C4-2B (cell line): ENCODE data around the gene ATG9A.

Experiments used
- ZFX ChIP-seq: fragments of 450-650 bp; IDR thresholded peaks from 2 replicates; pipeline ENCODE4 v1.6.1; 2017
- TF ChIP-seq, protein P1 (sequence below): fragments of 450-650 bp; conservative IDR thresholded peaks from 2 replicates; pipeline ENCODE4 v1.5.1; 2017; ENCODE audit warnings: mild to moderate bottlenecking

DNA sequence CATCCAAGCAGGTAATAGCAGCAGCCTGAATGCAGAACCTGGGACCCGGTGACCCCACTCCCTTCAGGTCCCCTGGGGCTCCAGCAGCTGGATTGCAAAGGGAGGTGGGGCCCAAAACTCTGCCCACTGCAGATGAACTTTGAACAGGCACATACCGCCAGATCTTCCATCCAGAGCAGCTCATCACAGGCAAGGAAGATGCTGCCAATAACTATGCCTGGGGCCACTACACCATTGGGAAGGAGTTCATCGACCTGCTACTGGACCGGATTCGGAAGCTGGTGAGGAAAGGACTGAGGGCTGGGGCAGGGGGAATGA is 40.6 kb upstream of the ATG9A start:
- TF ChIP-seq, protein P1, sequence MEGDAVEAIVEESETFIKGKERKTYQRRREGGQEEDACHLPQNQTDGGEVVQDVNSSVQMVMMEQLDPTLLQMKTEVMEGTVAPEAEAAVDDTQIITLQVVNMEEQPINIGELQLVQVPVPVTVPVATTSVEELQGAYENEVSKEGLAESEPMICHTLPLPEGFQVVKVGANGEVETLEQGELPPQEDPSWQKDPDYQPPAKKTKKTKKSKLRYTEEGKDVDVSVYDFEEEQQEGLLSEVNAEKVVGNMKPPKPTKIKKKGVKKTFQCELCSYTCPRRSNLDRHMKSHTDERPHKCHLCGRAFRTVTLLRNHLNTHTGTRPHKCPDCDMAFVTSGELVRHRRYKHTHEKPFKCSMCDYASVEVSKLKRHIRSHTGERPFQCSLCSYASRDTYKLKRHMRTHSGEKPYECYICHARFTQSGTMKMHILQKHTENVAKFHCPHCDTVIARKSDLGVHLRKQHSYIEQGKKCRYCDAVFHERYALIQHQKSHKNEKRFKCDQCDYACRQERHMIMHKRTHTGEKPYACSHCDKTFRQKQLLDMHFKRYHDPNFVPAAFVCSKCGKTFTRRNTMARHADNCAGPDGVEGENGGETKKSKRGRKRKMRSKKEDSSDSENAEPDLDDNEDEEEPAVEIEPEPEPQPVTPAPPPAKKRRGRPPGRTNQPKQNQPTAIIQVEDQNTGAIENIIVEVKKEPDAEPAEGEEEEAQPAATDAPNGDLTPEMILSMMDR, result no peak
- no peak for TF ChIP-seq ZFX
